Stimulated activated naive CD8-positive, alpha-beta T cell treated with anti-CD3 and anti-CD28 coated beads, Interleukin-15, amount 100 ng/mL, for 72 hours (primary cell): ENCODE measurements around the gene GLRX.

ENCODE experiments used
- ATAC-seq: fragments of 150-1000 bp; cut with Tn5 transposase; 2 replicates; pipeline ENCODE4 v1.10.0; 2021; ENCODE audit warnings: mild to moderate bottlenecking, moderate library complexity
- DNase-seq, 2 donors: peaks; one replicate each; pipeline ENCODE4 v3.0.0; 2021 to 2022
- H3K27ac Mint-ChIP-seq, 2 donors: one replicate each; pipeline ENCODE4 v1.8.0; 2022; ENCODE audit warnings: mild to moderate bottlenecking in 2 of 2, mixed read lengths in 2 of 2, moderate library complexity in 2 of 2
- H3K27me3 Mint-ChIP-seq: one replicate; pipeline ENCODE4 v1.8.0; 2022; ENCODE audit warnings: mixed read lengths
- H3K4me1 Mint-ChIP-seq: one replicate; pipeline ENCODE4 v1.8.0; 2022; ENCODE audit warnings: mild to moderate bottlenecking, mixed read lengths
- H3K4me3 Mint-ChIP-seq, 2 donors: one replicate each; pipeline ENCODE4 v1.8.0; 2022; ENCODE audit warnings: mild to moderate bottlenecking in 2 of 2, mixed read lengths in 2 of 2, moderate library complexity in 1 of 2
- H3K9me3 Mint-ChIP-seq, 2 donors: one replicate each; pipeline ENCODE4 v1.8.0; 2022; ENCODE audit warnings: mixed read lengths in 2 of 2

The GLRX gene

DNA sequence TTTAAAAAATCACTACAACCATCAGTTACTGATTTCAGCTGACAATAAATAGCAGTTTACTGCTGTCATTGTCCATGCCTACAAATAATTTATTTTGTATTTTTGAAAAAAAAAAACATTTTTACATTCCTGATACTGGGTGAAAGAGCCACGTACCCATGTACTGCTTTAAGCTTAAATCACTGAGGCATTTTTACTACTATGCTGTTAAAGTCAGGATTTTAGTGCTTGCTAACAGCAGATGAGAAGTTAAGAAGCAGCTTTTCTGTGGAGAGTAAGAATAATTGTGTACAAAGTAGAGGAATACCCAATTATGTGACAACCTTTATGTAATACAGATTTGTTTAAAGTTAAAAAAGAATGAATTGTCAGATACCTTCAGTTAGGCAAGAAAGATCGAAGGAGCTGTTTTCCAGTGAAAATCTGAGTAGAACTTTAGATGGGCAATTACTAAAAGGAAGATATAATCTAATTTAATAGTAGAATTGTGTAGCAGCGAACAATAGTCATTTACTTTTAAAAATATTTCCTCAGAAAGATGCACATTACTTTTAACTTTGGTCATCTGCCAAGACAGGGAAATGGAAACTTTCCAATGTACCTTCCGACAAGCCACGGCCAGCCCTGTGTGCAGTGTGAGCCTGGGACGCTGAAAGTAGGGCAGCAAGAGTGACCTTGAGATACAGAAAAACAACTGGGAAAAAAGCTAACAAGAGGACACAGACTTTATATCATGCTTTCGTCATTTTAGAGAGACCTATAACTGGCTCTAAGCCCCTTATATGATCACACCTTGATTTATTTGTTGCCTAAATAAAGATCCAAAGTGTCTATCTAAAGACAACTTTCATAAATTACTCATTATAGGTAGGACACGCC is 51.5 kb downstream of the GLRX start:
- Mint-ChIP-seq H3K27me3 (peaks cover 8% of the 10 kb centered on the region), H3K27ac (no peak overlapping the region), H3K9me3 (no peaks in the 10 kb centered on the region), H3K4me1 (no peaks in the 10 kb centered on the region), H3K4me3 (no peak overlapping the region)
- ATAC-seq: no peak
- no peak for DNase-seq

DNA sequence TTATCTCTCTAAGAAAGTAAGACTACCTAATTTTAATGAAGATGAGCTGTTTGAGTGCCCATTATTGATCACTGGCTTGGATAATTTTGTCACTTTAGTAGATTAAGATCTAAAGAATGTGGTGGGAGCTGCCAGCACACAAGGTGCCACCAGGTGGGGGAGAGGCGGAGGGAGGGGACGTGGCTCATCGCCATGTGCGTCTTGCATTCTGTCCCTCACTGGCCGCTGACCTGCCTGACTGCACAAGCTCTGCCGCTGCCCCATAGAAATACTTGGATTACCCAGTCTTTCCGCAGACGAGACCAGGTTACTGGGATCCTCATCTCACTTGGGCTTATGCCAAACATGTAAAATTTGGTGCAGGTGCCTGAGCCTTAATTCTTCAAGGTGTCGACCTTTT is 53.8 kb downstream of the GLRX start:
- ATAC-seq (no peak), DNase-seq (no peak)
- H3K27me3 Mint-ChIP-seq: peaks cover 8% of the 10 kb centered on the region
- no peaks in the 10 kb centered on the region for H3K4me1 Mint-ChIP-seq
- H3K9me3 Mint-ChIP-seq: no peaks in the 10 kb centered on the region
- H3K27ac Mint-ChIP-seq: no peak overlapping the region
- no peak overlapping the region for H3K4me3 Mint-ChIP-seq

DNA sequence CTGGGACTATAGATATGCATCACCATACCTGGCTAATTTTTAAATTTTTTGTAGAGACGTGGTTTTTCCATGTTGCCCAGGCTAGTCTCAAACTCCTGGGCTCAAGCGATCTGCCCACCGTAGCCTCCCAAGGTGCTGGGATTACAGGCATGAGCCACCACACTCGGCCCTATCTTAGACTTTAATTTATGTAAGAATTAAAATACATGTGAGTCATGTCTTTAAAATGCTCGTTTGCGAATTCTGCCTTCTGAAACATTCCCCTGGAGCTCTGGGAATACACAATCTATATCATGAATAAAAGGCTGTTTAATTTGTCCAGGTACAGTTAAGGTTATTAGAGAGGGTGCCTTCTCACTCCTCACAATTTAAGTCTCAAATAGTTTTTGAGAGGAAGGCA is 58.6 kb downstream of the GLRX start:
- no peak overlapping the region for H3K27ac Mint-ChIP-seq
- no peak for DNase-seq
- no peak for ATAC-seq
- no peaks in the 10 kb centered on the region for H3K9me3 Mint-ChIP-seq
- no peaks in the 10 kb centered on the region for H3K27me3 Mint-ChIP-seq
- H3K4me3 Mint-ChIP-seq: no peak overlapping the region
- H3K4me1 Mint-ChIP-seq: peaks cover 38% of the 10 kb centered on the region
